Vagina (tissue), 2 donors: Measurements from ENCODE around the gene RBM46.

Source experiments
- CTCF ChIP-seq, 3 experiments: fragments of 450-650 bp in 2 of 3; fragments of 200-600 bp in 1 of 3; sonication (generic) in 1 of 3; IDR thresholded peaks; one replicate each; pipeline ENCODE4 v1.5.1; 2017 to 2019; ENCODE audit warnings: antibody characterized with exemption in 3 of 3, mild to moderate bottlenecking in 2 of 3, moderate library complexity in 2 of 3
- POLR2A ChIP-seq, 2 donors: fragments of 450-650 bp; IDR thresholded peaks; one replicate each; pipeline ENCODE4 v1.6.1; 2017; ENCODE audit warnings: antibody characterized with exemption in 2 of 2, mild to moderate bottlenecking in 2 of 2, moderate library complexity in 2 of 2
- POLR2AphosphoS5 ChIP-seq, 2 donors: sonication (generic); formaldehyde crosslinking; IDR thresholded peaks; one replicate each; pipeline ENCODE4 v1.9.0; 2017; ENCODE audit warnings: antibody characterized with exemption in 2 of 2, mild to moderate bottlenecking in 2 of 2, low read depth in 1 of 2; ENCODE audit not compliant: insufficient read depth in 1 of 2

GRCh38 chr4:154807042-154807630, 26.1 kb downstream of the RBM46 start:
- TF ChIP-seq CTCF (IDR thresholded peaks at IDR 0.05), result peak in 1 of 3 experiments; percentile 36
- no peak for TF ChIP-seq POLR2A (IDR thresholded peaks at IDR 0.05)
- no peak for TF ChIP-seq POLR2AphosphoS5 (IDR thresholded peaks at IDR 0.05; ENCODE audit: insufficient read depth in 1 of 2, low read depth in 1 of 2)
